HEK293 (cell line): Measurements from ENCODE around the gene ESRRA.

Experiments
- BCL6B ChIP-seq: fragments of 450-650 bp; formaldehyde crosslinking; IDR thresholded peaks from 2 replicates; pipeline ENCODE4 v1.5.1; 2017; ENCODE audit warnings: missing biosample characterization, missing genetic modification characterization
- EGR2 ChIP-seq: fragments of 450-650 bp; formaldehyde crosslinking; IDR thresholded peaks from 2 replicates; pipeline ENCODE4 v1.5.1; 2016; ENCODE audit warnings: low read depth, missing biosample characterization, missing genetic modification characterization
- FEZF1 ChIP-seq: fragments of 450-650 bp; formaldehyde crosslinking; IDR thresholded peaks from 2 replicates; pipeline ENCODE4 v1.5.1; 2016; ENCODE audit warnings: missing biosample characterization, missing genetic modification characterization
- GFI1B ChIP-seq: fragments of 450-650 bp; formaldehyde crosslinking; IDR thresholded peaks from 2 replicates; pipeline ENCODE4 v1.5.1; 2016; ENCODE audit warnings: missing biosample characterization, missing genetic modification characterization
- GLIS1 ChIP-seq: fragments of 450-650 bp; formaldehyde crosslinking; IDR thresholded peaks from 2 replicates; pipeline ENCODE4 v1.5.1; 2016; ENCODE audit warnings: missing biosample characterization, missing genetic modification characterization
- KLF7 ChIP-seq: fragments of 450-650 bp; formaldehyde crosslinking; IDR thresholded peaks from 2 replicates; pipeline ENCODE4 v1.5.1; 2016; ENCODE audit warnings: missing biosample characterization, missing genetic modification characterization, borderline replicate concordance
- KLF9 ChIP-seq: fragments of 450-650 bp; formaldehyde crosslinking; IDR thresholded peaks from 2 replicates; pipeline ENCODE4 v1.5.1; 2016; ENCODE audit warnings: missing biosample characterization, missing genetic modification characterization, low read depth
- REPIN1 ChIP-seq: fragments of 450-650 bp; formaldehyde crosslinking; IDR thresholded peaks from 2 replicates; pipeline ENCODE4 v1.5.1; 2017; ENCODE audit warnings: missing biosample characterization, missing genetic modification characterization, low read depth
- SALL2 ChIP-seq: fragments of 450-650 bp; formaldehyde crosslinking; IDR thresholded peaks from 2 replicates; pipeline ENCODE4 v1.5.0; 2017; ENCODE audit warnings: missing biosample characterization, mild to moderate bottlenecking, missing genetic modification characterization, borderline replicate concordance
- TCF7L2 ChIP-seq: IDR thresholded peaks from 2 replicates; pipeline ENCODE4 v1.6.1; 2011; ENCODE audit warnings: low read depth, mild to moderate bottlenecking, inconsistent platforms, low read length, moderate library complexity, borderline replicate concordance
- TRIM28 ChIP-seq: IDR thresholded peaks from 2 replicates; pipeline ENCODE4 v1.6.1; 2011; ENCODE audit warnings: low read length, control low read depth, borderline replicate concordance
- YY1 ChIP-seq: fragments of 450-650 bp; formaldehyde crosslinking; IDR thresholded peaks from 2 replicates; pipeline ENCODE4 v1.5.1; 2018; ENCODE audit warnings: missing biosample characterization, missing genetic modification characterization
- ZBTB10 ChIP-seq: fragments of 450-650 bp; formaldehyde crosslinking; IDR thresholded peaks from 2 replicates; pipeline ENCODE4 v1.5.1; 2016; ENCODE audit warnings: missing biosample characterization, missing genetic modification characterization
- ZBTB6 ChIP-seq: fragments of 450-650 bp; formaldehyde crosslinking; IDR thresholded peaks from 2 replicates; pipeline ENCODE4 v1.5.1; 2017; ENCODE audit warnings: missing biosample characterization, missing genetic modification characterization
- ZNF133 ChIP-seq: fragments of 450-650 bp; formaldehyde crosslinking; IDR thresholded peaks from 2 replicates; pipeline ENCODE4 v1.5.1; 2016; ENCODE audit warnings: missing biosample characterization, missing genetic modification characterization
- ZNF174 ChIP-seq: fragments of 450-650 bp; formaldehyde crosslinking; IDR thresholded peaks from 2 replicates; pipeline ENCODE4 v1.5.0; 2017; ENCODE audit warnings: missing biosample characterization, mild to moderate bottlenecking, missing genetic modification characterization
- ZNF18 ChIP-seq: fragments of 450-650 bp; formaldehyde crosslinking; IDR thresholded peaks from 2 replicates; pipeline ENCODE4 v1.5.1; 2016; ENCODE audit warnings: missing biosample characterization, missing genetic modification characterization
- ZNF19 ChIP-seq: fragments of 450-650 bp; formaldehyde crosslinking; IDR thresholded peaks from 2 replicates; pipeline ENCODE4; 2016; ENCODE audit warnings: missing biosample characterization, missing genetic modification characterization, low read depth
- ZNF2 ChIP-seq: fragments of 450-650 bp; formaldehyde crosslinking; IDR thresholded peaks from 2 replicates; pipeline ENCODE4 v1.5.1; 2016; ENCODE audit warnings: missing biosample characterization, missing genetic modification characterization
- ZNF221 ChIP-seq: fragments of 450-650 bp; formaldehyde crosslinking; IDR thresholded peaks from 2 replicates; pipeline ENCODE4 v1.5.1; 2017; ENCODE audit warnings: missing biosample characterization, missing genetic modification characterization, borderline replicate concordance
- ZNF23 ChIP-seq: fragments of 450-650 bp; formaldehyde crosslinking; IDR thresholded peaks from 2 replicates; pipeline ENCODE4 v1.5.1; 2016; ENCODE audit warnings: missing biosample characterization, missing genetic modification characterization, borderline replicate concordance
- ZNF239 ChIP-seq: fragments of 450-650 bp; formaldehyde crosslinking; IDR thresholded peaks from 2 replicates; pipeline ENCODE4 v1.5.1; 2016; ENCODE audit warnings: missing biosample characterization, missing genetic modification characterization
- ZNF37A ChIP-seq: fragments of 450-650 bp; IDR thresholded peaks from 2 replicates; pipeline ENCODE4 v1.5.1; 2018; ENCODE audit warnings: missing biosample characterization, missing genetic modification characterization
- ZNF433 ChIP-seq: fragments of 450-650 bp; formaldehyde crosslinking; IDR thresholded peaks from 2 replicates; pipeline ENCODE4 v1.5.1; 2016; ENCODE audit warnings: missing biosample characterization, missing genetic modification characterization, low read depth
- ZNF530 ChIP-seq: fragments of 450-650 bp; formaldehyde crosslinking; IDR thresholded peaks from 2 replicates; pipeline ENCODE4 v1.5.1; 2016; ENCODE audit warnings: low read depth, missing biosample characterization, missing genetic modification characterization
- ZNF555 ChIP-seq: fragments of 450-650 bp; formaldehyde crosslinking; conservative IDR thresholded peaks from 2 replicates; pipeline ENCODE4 v1.5.1; 2017; ENCODE audit warnings: missing biosample characterization, mild to moderate bottlenecking, missing genetic modification characterization, inconsistent platforms
- ZNF561 ChIP-seq: fragments of 450-650 bp; IDR thresholded peaks from 2 replicates; pipeline ENCODE4 v1.5.1; 2018; ENCODE audit warnings: missing biosample characterization, missing genetic modification characterization, borderline replicate concordance
- ZNF629 ChIP-seq: fragments of 450-650 bp; formaldehyde crosslinking; IDR thresholded peaks from 2 replicates; pipeline ENCODE4 v1.5.1; 2017; ENCODE audit warnings: missing biosample characterization, missing genetic modification characterization
- ZNF664 ChIP-seq: fragments of 450-650 bp; formaldehyde crosslinking; IDR thresholded peaks from 2 replicates; pipeline ENCODE4 v1.5.1; 2016; ENCODE audit warnings: missing biosample characterization, missing genetic modification characterization
- ZNF701 ChIP-seq: fragments of 450-650 bp; formaldehyde crosslinking; IDR thresholded peaks from 2 replicates; pipeline ENCODE4 v1.5.1; 2016; ENCODE audit warnings: missing biosample characterization, missing genetic modification characterization
- ZNF768 ChIP-seq: fragments of 450-650 bp; formaldehyde crosslinking; IDR thresholded peaks from 2 replicates; pipeline ENCODE4 v1.5.1; 2018; ENCODE audit warnings: missing biosample characterization, mild to moderate bottlenecking, missing genetic modification characterization
- ZNF791 ChIP-seq: fragments of 450-650 bp; formaldehyde crosslinking; IDR thresholded peaks from 2 replicates; pipeline ENCODE4 v1.5.1; 2016; ENCODE audit warnings: missing biosample characterization, missing genetic modification characterization
- ZNF830 ChIP-seq: fragments of 450-650 bp; IDR thresholded peaks from 2 replicates; pipeline ENCODE4 v1.5.0; 2018; ENCODE audit warnings: missing biosample characterization, missing genetic modification characterization, low read depth, mild to moderate bottlenecking, moderate library complexity
- TF ChIP-seq, protein P1 (sequence below): fragments of 450-650 bp; formaldehyde crosslinking; IDR thresholded peaks from 2 replicates; pipeline ENCODE4 v1.5.1; 2016; ENCODE audit warnings: missing biosample characterization, missing genetic modification characterization

The ESRRA gene

DNA sequence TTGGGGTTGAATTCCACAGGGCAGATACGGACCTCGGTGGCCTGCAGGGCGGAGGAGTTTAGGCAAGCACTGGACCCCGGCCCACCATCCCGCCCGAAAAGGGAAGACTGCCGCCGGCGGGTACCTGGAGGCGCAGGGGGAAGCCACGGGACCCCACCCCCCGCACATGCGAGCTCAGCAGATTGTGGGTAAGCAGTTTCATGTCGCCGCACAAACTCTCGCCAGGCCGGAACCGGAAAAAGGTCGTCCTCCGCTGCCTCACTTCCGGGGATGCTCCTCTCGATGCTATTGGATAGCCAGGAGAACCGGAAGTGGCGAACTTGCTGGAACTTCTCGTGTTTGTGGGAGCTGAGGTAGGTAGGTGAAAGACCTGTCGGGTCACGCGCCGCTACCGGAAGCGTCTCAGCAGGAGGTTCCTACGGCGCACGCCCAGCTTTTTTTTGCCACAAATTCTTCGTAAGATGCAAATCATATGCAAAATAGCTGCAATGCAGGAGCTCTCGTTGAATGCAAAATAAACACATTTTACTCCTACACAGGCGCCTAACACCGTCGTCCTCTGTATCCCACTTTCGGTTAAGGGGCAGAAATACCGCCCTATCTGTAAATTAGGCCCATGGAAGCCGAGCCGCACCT is 12.1 kb downstream of the ESRRA start, which contains the start of gene TRMT112 (continued):
- TF ChIP-seq ZBTB10 (tag by site-specific recombination) (no peak; the same call in 1 of the 2 replicates), ZNF664 (tag by site-specific recombination) (no peak), ZNF701 (tag by site-specific recombination) (no peak), GLIS1 (tag by site-specific recombination) (peak; percentile 36), ZNF174 (tag by site-specific recombination) (no peak), ZNF791 (tag by site-specific recombination) (no peak), ZNF530 (tag by site-specific recombination) (no peak), ZBTB6 (tag by site-specific recombination) (no peak), KLF7 (tag by site-specific recombination) (peak; percentile 32; the same call in 1 of the 2 replicates), YY1 (tag by site-specific recombination) (no peak), ZNF555 (tag by site-specific recombination) (no peak), EGR2 (peak; percentile 53; the same call in 1 of the 2 replicates), KLF9 (tag by site-specific recombination) (peak; percentile 66), TCF7L2 (no peak; the same call in 1 of the 2 replicates), ZNF18 (tag by site-specific recombination) (no peak), ZNF19 (tag by site-specific recombination) (no peak), ZNF768 (tag by site-specific recombination) (no peak), ZNF629 (tag by site-specific recombination) (peak; percentile 83), ZNF561 (tag by site-specific recombination) (peak; percentile 43; the same call in 1 of the 2 replicates), SALL2 (tag by site-specific recombination) (no peak), ZNF830 (tag by site-specific recombination) (no peak), ZNF2 (tag by site-specific recombination) (peak; percentile 63; the same call in 1 of the 2 replicates), ZNF133 (tag by site-specific recombination) (no peak), ZNF239 (no peak), BCL6B (no peak), TRIM28 (peak; percentile 37; the same call in 1 of the 2 replicates), ZNF37A (tag by site-specific recombination) (no peak), REPIN1 (no peak), ZNF221 (tag by site-specific recombination) (no peak), ZNF433 (tag by site-specific recombination) (no peak), ZNF23 (no peak), FEZF1 (tag by site-specific recombination) (no peak), GFI1B (no peak)
- TF ChIP-seq, protein P1, sequence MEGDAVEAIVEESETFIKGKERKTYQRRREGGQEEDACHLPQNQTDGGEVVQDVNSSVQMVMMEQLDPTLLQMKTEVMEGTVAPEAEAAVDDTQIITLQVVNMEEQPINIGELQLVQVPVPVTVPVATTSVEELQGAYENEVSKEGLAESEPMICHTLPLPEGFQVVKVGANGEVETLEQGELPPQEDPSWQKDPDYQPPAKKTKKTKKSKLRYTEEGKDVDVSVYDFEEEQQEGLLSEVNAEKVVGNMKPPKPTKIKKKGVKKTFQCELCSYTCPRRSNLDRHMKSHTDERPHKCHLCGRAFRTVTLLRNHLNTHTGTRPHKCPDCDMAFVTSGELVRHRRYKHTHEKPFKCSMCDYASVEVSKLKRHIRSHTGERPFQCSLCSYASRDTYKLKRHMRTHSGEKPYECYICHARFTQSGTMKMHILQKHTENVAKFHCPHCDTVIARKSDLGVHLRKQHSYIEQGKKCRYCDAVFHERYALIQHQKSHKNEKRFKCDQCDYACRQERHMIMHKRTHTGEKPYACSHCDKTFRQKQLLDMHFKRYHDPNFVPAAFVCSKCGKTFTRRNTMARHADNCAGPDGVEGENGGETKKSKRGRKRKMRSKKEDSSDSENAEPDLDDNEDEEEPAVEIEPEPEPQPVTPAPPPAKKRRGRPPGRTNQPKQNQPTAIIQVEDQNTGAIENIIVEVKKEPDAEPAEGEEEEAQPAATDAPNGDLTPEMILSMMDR = no peak
